A673 (cell line): ENCODE results near the gene MRPL40.

ENCODE experiments used
- EZH2 ChIP-seq: fragments of 200-600 bp; sonication (generic); IDR thresholded peaks from 2 replicates; pipeline ENCODE4 v1.6.1; 2017; ENCODE audit warnings: borderline replicate concordance, low read depth, mild to moderate bottlenecking, mixed read lengths, antibody characterized with exemption, low read length; ENCODE audit not compliant: poor library complexity, severe bottlenecking
- TF ChIP-seq, protein P1 (sequence below): fragments of 300-800, 200-600 bp; sonication (generic); conservative IDR thresholded peaks from 2 replicates; pipeline ENCODE4 v1.5.1; 2017; ENCODE audit warnings: low read depth, mild to moderate bottlenecking, antibody characterized with exemption, low read length, moderate library complexity, mixed read lengths

DNA sequence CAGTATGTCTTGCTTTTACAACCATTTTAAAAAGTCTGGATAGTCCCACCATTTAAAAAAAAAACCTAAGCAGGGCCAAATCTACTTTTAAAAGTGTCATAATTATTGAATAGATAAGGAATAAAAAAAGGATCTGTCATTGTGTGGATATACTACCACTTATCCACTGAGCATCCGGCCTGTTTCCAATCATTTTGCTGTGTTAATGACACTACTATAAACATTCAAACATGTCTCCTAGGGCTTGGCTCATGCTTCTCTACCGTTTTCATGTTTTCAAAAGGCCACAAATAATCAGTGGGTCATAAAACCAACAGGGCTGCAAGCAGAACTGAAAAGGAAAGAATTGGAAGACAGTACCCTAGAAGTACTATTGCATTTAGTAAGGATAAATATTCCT, 27.7 kb downstream of the MRPL40 start:
- TF ChIP-seq, protein P1, sequence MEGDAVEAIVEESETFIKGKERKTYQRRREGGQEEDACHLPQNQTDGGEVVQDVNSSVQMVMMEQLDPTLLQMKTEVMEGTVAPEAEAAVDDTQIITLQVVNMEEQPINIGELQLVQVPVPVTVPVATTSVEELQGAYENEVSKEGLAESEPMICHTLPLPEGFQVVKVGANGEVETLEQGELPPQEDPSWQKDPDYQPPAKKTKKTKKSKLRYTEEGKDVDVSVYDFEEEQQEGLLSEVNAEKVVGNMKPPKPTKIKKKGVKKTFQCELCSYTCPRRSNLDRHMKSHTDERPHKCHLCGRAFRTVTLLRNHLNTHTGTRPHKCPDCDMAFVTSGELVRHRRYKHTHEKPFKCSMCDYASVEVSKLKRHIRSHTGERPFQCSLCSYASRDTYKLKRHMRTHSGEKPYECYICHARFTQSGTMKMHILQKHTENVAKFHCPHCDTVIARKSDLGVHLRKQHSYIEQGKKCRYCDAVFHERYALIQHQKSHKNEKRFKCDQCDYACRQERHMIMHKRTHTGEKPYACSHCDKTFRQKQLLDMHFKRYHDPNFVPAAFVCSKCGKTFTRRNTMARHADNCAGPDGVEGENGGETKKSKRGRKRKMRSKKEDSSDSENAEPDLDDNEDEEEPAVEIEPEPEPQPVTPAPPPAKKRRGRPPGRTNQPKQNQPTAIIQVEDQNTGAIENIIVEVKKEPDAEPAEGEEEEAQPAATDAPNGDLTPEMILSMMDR, result no peak
- TF ChIP-seq EZH2, result no peak
